Ascending aorta (tissue), 2 donors: Measurements from ENCODE around the gene SRC. TPM values are rescaled to one million over a fixed set of nuclear protein-coding genes. Genes with fewer than 3 reads are reported as not detected.

Experiments
- DNase-seq, 2 donors: peaks; one replicate each; pipeline ENCODE4 v3.0.0-alpha.2; 2019; ENCODE audit warnings: low spot score in 2 of 2
- H3K27ac ChIP-seq, 2 donors: fragments of 200-600 bp; sonication (generic); one replicate each; pipeline ENCODE4 v1.5.1; 2016 to 2017; ENCODE audit warnings: mild to moderate bottlenecking in 1 of 2
- H3K27me3 ChIP-seq: fragments of 200-600 bp; sonication (generic); one replicate; pipeline ENCODE4 v1.5.1; 2017
- H3K36me3 ChIP-seq, 2 donors: fragments of 200-600 bp; sonication (generic); one replicate each; pipeline ENCODE4 v1.5.1; 2016
- H3K4me1 ChIP-seq, 2 donors: fragments of 200-600 bp; sonication (generic); one replicate each; pipeline ENCODE4 v1.5.1; 2016 to 2017; ENCODE audit warnings: mild to moderate bottlenecking in 1 of 2
- H3K4me3 ChIP-seq, 2 donors: fragments of 200-600 bp; sonication (generic); one replicate each; pipeline ENCODE4 v1.5.1; 2016 to 2017; ENCODE audit warnings: mild to moderate bottlenecking in 1 of 2
- H3K9me3 ChIP-seq, 2 donors: fragments of 200-600 bp; sonication (generic); one replicate each; pipeline ENCODE4 v1.5.1; 2016
- CTCF ChIP-seq, 3 experiments: fragments of 200-600 bp in 2 of 3; fragments of 450-650 bp in 1 of 3; sonication (generic) in 2 of 3; IDR thresholded peaks; one replicate each; pipeline ENCODE4 v1.5.1; 2016 to 2019; ENCODE audit warnings: antibody characterized with exemption in 3 of 3, mild to moderate bottlenecking in 1 of 3, moderate library complexity in 1 of 3
- intact Hi-C: fragments of 100-400 bp; cut with DNase I; formaldehyde crosslinking; loops from one replicate; pipeline ENCODE4 v1.15.1; 2023
- total RNA-seq: library from RNA; depleted of rRNA; stranded (reverse); fragments of >200 nt; gene quantifications from one replicate; pipeline ENCODE4 v1.1.0, GENCODE V29; 2016

Gene SRC
- total RNA-seq, 1 donor from 2014 or later: 67.4 TPM

GRCh38 chr20:37342231-37343177 is 3.4 kb upstream of the SRC start:
- Histone ChIP-seq H3K36me3 (no peaks in the 10 kb centered on the region), H3K27me3 (no peaks in the 10 kb centered on the region), H3K27ac (no peak overlapping the region), H3K9me3 (no peaks in the 10 kb centered on the region), H3K4me3 (no peak overlapping the region), H3K4me1 (peaks cover 11% of the 10 kb centered on the region in 2 donors)
- intact Hi-C loops: no loop called here
- TF ChIP-seq CTCF (IDR thresholded peaks at IDR 0.05): no peak
- DNase-seq: no peak

GRCh38 chr20:37343212-37343993 is 2.5 kb upstream of the SRC start:
- Histone ChIP-seq H3K27me3 (no peaks in the 10 kb centered on the region), H3K36me3 (no peaks in the 10 kb centered on the region), H3K27ac (no peak overlapping the region), H3K4me3 (no peak overlapping the region), H3K9me3 (no peaks in the 10 kb centered on the region), H3K4me1 (peaks cover 13 to 20% of the 10 kb centered on the region in 2 donors)
- TF ChIP-seq CTCF (IDR thresholded peaks at IDR 0.05): no peak
- no peak for DNase-seq
- intact Hi-C loops: no loop called here

GRCh38 chr20:37343994-37344355 is 2.0 kb upstream of the SRC start:
- Histone ChIP-seq H3K36me3 (no peaks in the 10 kb centered on the region), H3K9me3 (no peaks in the 10 kb centered on the region), H3K27me3 (no peaks in the 10 kb centered on the region), H3K4me1 (peaks cover 13 to 24% of the 10 kb centered on the region in 2 donors), H3K27ac (no peak overlapping the region), H3K4me3 (no peak overlapping the region)
- intact Hi-C loops: loop anchor here (2.0 kb wide), 1 partner anchor 15 kb away; no protein-coding TSS in a partner anchor
- TF ChIP-seq CTCF (IDR thresholded peaks at IDR 0.05): no peak
- no peak for DNase-seq

- TF ChIP-seq CTCF (IDR thresholded peaks at IDR 0.05): no peak
- Histone ChIP-seq H3K4me1 (peaks cover 13 to 31% of the 10 kb centered on the region in 2 donors), H3K9me3 (no peaks in the 10 kb centered on the region), H3K27me3 (no peaks in the 10 kb centered on the region), H3K27ac (peak overlapping the region; percentile 95 to 97), H3K36me3 (no peaks in the 10 kb centered on the region), H3K4me3 (no peak overlapping the region)
- intact Hi-C loops: loop anchor here (2.0 kb wide), 1 partner anchor 16 kb away; no protein-coding TSS in a partner anchor
- DNase-seq: peak in 1 of 2 donors; percentile 51
Measured at GRCh38 chr20:37344506-37345338, 1.2 kb upstream of the SRC start.

- Histone ChIP-seq H3K4me3 (peak overlapping the region; percentile 83 to 94), H3K27me3 (no peaks in the 10 kb centered on the region), H3K9me3 (no peaks in the 10 kb centered on the region), H3K27ac (peak overlapping the region; percentile 95 to 97), H3K4me1 (peaks cover 13 to 43% of the 10 kb centered on the region in 2 donors), H3K36me3 (peaks cover 0 to 5% of the 10 kb centered on the region in 2 donors)
- intact Hi-C loops: loop anchor here (1.0 kb wide), 1 partner anchor 57 kb away; the partner anchor contains the start of gene MANBAL
- DNase-seq: no peak
- no peak for TF ChIP-seq CTCF (IDR thresholded peaks at IDR 0.05)
Measured at GRCh38 chr20:37346236-37346534, 245 bp downstream of the SRC start.
